Hepatocyte (in vitro differentiated cells): ENCODE results near the gene STK32A. TPM values are rescaled to one million over a fixed set of nuclear protein-coding genes. Genes with fewer than 3 reads are reported as not detected.

Experiments used
- DNase-seq: peaks from one replicate; pipeline ENCODE4 v3.0.0-alpha.2; 2016; ENCODE audit warnings: low spot score
- H2AFZ ChIP-seq: fragments of 200-600 bp; sonication (generic); 2 replicates; pipeline ENCODE4 v1.6.0; 2016; ENCODE audit warnings: antibody characterized with exemption, mild to moderate bottlenecking
- H3K27ac ChIP-seq: fragments of 200-600 bp; sonication (generic); 2 replicates; pipeline ENCODE4 v1.5.1; 2016; ENCODE audit warnings: mild to moderate bottlenecking
- H3K27me3 ChIP-seq: fragments of 200-600 bp; sonication (generic); 2 replicates; pipeline ENCODE4 v1.6.1; 2016
- H3K36me3 ChIP-seq: fragments of 200-600 bp; sonication (generic); replicated peaks from 2 replicates; pipeline ENCODE4 v1.5.1; 2016; ENCODE audit warnings: low read depth; ENCODE audit not compliant: insufficient read depth
- H3K4me1 ChIP-seq: fragments of 200-600 bp; sonication (generic); 2 replicates; pipeline ENCODE4 v1.5.1; 2016; ENCODE audit warnings: mild to moderate bottlenecking, moderate library complexity; ENCODE audit not compliant: insufficient read depth
- H3K4me2 ChIP-seq: fragments of 200-600 bp; sonication (generic); 2 replicates; pipeline ENCODE4 v1.6.0; 2016
- H3K4me3 ChIP-seq: fragments of 200-600 bp; sonication (generic); 2 replicates; pipeline ENCODE4 v1.5.1; 2016; ENCODE audit warnings: mild to moderate bottlenecking
- H3K79me2 ChIP-seq: fragments of 200-600 bp; sonication (generic); 2 replicates; pipeline ENCODE4 v1.6.0; 2017; ENCODE audit warnings: mild to moderate bottlenecking
- H3K9me2 ChIP-seq: fragments of 200-600 bp; sonication (generic); replicated peaks from 2 replicates; pipeline ENCODE4 v1.6.0; 2017; ENCODE audit warnings: mild to moderate bottlenecking; ENCODE audit not compliant: insufficient read depth
- H3K9me3 ChIP-seq: fragments of 200-600 bp; sonication (generic); 2 replicates; pipeline ENCODE4 v1.5.1; 2016; ENCODE audit warnings: low read depth, mild to moderate bottlenecking
- H4K20me1 ChIP-seq: fragments of 200-600 bp; sonication (generic); 2 replicates; pipeline ENCODE4 v1.6.0; 2016; ENCODE audit warnings: mild to moderate bottlenecking; ENCODE audit not compliant: insufficient read depth, poor library complexity, severe bottlenecking
- EZH2 ChIP-seq: fragments of 200-600 bp; sonication (generic); IDR thresholded peaks from 2 replicates; pipeline ENCODE4 v1.6.1; 2016; ENCODE audit warnings: antibody characterized with exemption, mild to moderate bottlenecking, borderline replicate concordance
- EZH2phosphoT487 ChIP-seq: fragments of 200-600 bp; sonication (generic); IDR thresholded peaks from one replicate; pipeline ENCODE4 v1.6.1; 2018; ENCODE audit warnings: antibody characterized with exemption, mild to moderate bottlenecking, low read depth, moderate library complexity; ENCODE audit not compliant: unreplicated experiment, severe bottlenecking
- WGBS: methylation state at CpG from one replicate; pipeline ENCODE4 v1.1.6; 2016; ENCODE audit warnings: low lambda C conversion rate; ENCODE audit errors: missing lambda C conversion rate; 5-methylcytosine and 5-hydroxymethylcytosine counted together
- polyA plus RNA-seq: library from polyadenylated mRNA; unstranded; fragments of >200 nt; fragmentation: Nextera tagmentation; extraction: Ambion mirVana; gene quantifications from 2 replicates; pipeline ENCODE4 v1.2.1, GENCODE V29; 2016
- total RNA-seq: library from RNA; depleted of rRNA; stranded (reverse); fragments of >200 nt; gene quantifications from 2 replicates; pipeline ENCODE4 v1.2.3, GENCODE V29; 2014
- TF ChIP-seq, protein P1 (sequence below): fragments of 200-600 bp; sonication (generic); IDR thresholded peaks from 2 replicates; pipeline ENCODE4 v1.5.1; 2016; ENCODE audit warnings: antibody characterized with exemption, mild to moderate bottlenecking; ENCODE audit not compliant: poor library complexity

Gene STK32A
- total and polyA plus RNA-seq, 2 experiments from 2014 or later = 2.3 to 2.6 TPM

DNA sequence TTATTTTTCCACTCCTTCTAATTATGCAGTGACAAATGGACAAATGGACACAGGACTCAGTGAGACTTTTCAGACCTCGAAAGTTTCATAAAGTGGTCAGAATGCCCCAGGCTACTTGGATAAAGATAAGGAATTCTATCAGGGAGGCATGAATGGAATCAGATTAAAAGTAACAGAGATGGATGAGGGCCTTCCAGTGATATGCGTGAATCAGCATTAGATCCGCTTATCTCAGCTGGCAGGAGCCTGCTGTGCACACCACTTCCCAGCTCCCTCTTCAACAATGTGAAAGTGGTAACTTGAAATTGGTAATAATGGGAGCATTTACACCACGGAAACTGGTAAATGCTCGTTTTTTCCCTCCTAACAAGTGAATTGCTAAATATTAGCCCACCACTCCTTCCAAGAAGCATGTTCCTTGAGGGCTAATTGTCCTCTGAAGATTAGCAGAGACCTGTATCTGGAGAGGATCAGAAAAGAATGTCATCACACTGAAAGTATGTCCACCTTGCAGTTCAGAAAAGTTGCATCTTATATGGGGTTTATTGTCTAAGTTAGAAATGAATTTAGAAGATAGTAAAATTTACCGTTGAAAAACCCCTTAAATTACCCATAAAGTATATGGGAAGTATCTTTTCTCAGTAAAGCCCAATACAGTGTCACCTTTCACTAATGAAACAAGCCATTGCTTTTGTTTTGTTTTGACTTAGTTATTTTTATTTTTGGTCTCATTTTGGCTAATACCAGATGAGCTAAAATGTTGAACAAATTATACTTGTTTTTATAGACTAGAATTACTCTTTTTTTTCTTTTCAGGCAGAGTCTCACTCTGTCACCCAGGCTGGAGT lies 149.7 kb downstream of the STK32A start:
- no peaks in the 10 kb centered on the region for H3K9me3 ChIP-seq
- no peaks in the 10 kb centered on the region for H3K79me2 ChIP-seq
- no peaks in the 10 kb centered on the region for H3K36me3 ChIP-seq
- no peak overlapping the region for H2AFZ ChIP-seq
- no peak overlapping the region for H3K27ac ChIP-seq
- H4K20me1 ChIP-seq = no peaks in the 10 kb centered on the region
- 28% methylated on average over 6 of the region's 6 CpGs for WGBS
- peaks cover 4% of the 10 kb centered on the region for H3K4me1 ChIP-seq
- no peak for DNase-seq
- no peaks in the 10 kb centered on the region for H3K27me3 ChIP-seq
- peak overlapping the region; percentile 73 for H3K4me2 ChIP-seq
- no peak for TF ChIP-seq EZH2
- TF ChIP-seq EZH2phosphoT487 = no peak
- TF ChIP-seq, protein P1, sequence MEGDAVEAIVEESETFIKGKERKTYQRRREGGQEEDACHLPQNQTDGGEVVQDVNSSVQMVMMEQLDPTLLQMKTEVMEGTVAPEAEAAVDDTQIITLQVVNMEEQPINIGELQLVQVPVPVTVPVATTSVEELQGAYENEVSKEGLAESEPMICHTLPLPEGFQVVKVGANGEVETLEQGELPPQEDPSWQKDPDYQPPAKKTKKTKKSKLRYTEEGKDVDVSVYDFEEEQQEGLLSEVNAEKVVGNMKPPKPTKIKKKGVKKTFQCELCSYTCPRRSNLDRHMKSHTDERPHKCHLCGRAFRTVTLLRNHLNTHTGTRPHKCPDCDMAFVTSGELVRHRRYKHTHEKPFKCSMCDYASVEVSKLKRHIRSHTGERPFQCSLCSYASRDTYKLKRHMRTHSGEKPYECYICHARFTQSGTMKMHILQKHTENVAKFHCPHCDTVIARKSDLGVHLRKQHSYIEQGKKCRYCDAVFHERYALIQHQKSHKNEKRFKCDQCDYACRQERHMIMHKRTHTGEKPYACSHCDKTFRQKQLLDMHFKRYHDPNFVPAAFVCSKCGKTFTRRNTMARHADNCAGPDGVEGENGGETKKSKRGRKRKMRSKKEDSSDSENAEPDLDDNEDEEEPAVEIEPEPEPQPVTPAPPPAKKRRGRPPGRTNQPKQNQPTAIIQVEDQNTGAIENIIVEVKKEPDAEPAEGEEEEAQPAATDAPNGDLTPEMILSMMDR = no peak
- no peak overlapping the region for H3K4me3 ChIP-seq
- no peaks in the 10 kb centered on the region for H3K9me2 ChIP-seq

DNA sequence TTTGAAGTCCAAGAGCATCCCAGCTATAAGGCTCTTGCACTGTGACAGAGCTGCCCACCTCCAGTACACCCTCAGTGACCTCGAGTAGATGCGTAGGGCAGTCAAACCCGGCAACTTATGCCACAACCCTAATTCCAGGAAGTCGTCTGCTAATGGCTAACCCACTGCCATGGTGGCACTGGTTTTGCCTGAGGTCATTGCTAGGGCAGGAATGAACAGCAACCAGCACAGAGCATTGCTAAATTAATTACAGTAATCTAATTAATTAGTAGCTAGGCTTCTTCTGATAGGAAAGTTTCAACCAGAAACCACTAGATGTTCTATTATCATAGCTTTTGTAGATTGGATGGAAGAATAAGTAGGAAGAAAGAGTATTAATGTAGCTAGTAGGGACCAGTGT lies 152.3 kb downstream of the STK32A start:
- Histone ChIP-seq H3K4me3 (no peak overlapping the region), H3K27me3 (no peaks in the 10 kb centered on the region), H3K27ac (no peak overlapping the region), H3K9me3 (no peaks in the 10 kb centered on the region), H2AFZ (no peak overlapping the region), H3K9me2 (no peaks in the 10 kb centered on the region), H3K4me1 (peaks cover 4% of the 10 kb centered on the region), H3K4me2 (no peak overlapping the region), H3K36me3 (no peaks in the 10 kb centered on the region), H3K79me2 (no peaks in the 10 kb centered on the region), H4K20me1 (no peaks in the 10 kb centered on the region)
- no peak for DNase-seq
- TF ChIP-seq, protein P1 = no peak
- TF ChIP-seq EZH2 (no peak), EZH2phosphoT487 (no peak)
- WGBS = 88% methylated on average over 4 of the region's 4 CpGs

DNA sequence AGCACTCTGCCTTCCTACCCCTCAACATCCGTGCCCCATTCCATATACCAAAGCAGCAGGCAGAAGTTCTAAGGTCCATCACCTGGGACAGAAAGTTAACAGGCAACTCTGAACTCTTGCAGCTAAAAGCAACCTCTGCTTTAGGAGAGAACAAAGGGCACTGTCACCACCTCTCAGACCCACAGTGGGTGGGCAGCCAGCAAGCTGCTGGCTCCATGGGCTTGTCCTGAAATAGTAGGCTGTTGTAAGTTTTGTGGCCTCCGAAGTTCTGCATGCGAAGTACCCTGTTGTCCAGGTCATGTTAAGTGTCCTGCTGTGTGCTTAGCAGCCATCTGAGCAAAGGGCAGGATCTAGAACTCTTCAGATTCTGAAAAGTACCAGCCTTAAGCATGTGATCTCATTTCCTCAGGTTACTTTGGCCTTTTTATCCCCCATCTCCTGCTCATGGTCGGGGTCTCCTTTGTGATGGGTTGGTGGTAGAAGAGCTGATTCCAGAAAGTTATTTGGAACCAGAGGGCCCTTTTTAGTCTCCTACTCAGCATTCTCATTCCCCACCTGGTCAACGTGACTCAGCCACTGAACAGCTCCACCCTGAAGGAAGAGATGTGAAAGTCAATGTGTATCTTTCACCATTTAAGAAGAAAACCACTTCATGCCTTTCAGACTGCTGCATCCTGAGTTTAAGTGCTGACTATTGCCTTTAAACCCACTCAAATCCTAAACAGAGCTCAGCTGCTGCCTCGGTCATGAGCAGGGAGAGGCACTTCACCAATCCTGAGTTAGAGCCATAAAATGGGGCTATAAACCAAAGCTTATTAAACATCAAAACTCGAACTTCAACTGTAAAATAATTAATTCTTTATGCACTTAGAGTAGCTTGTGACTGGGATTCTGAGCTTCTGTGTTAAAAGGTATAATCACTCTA lies 153.6 kb downstream of the STK32A start:
- peak; percentile 17 for DNase-seq
- H3K4me1 ChIP-seq = peaks cover 4% of the 10 kb centered on the region
- H3K4me3 ChIP-seq = no peak overlapping the region
- no peaks in the 10 kb centered on the region for H3K79me2 ChIP-seq
- no peak overlapping the region for H3K4me2 ChIP-seq
- peak overlapping the region; percentile 23 for H3K27ac ChIP-seq
- WGBS = 57% methylated on average over 7 of the region's 7 CpGs
- H2AFZ ChIP-seq = no peak overlapping the region
- H3K27me3 ChIP-seq = no peaks in the 10 kb centered on the region
- H3K36me3 ChIP-seq = no peaks in the 10 kb centered on the region
- H3K9me2 ChIP-seq = no peaks in the 10 kb centered on the region
- no peaks in the 10 kb centered on the region for H3K9me3 ChIP-seq
- TF ChIP-seq, protein P1 = no peak
- TF ChIP-seq EZH2phosphoT487 = no peak
- TF ChIP-seq EZH2 = no peak
- H4K20me1 ChIP-seq = no peaks in the 10 kb centered on the region
